Measurements from ENCODE around the gene CARMIL1.

Gene CARMIL1

GRCh38 chr6:25613415-25613814 is 334.2 kb downstream of the CARMIL1 start:
- DNase-seq (ENCODE audit: low read depth in 2 of 2) = no peak

- no peak for DNase-seq (ENCODE audit: low read depth in 2 of 2)
Measured at GRCh38 chr6:25614052-25614451, 334.9 kb downstream of the CARMIL1 start.

GRCh38 chr6:25615471-25615870 is 336.3 kb downstream of the CARMIL1 start:
- DNase-seq (ENCODE audit: low read depth in 2 of 2) = no peak

- DNase-seq (ENCODE audit: low read depth in 2 of 2) = no peak
Measured at GRCh38 chr6:25617997-25618396, 338.8 kb downstream of the CARMIL1 start.

- DNase-seq (ENCODE audit: low read depth in 2 of 2) = no peak
Measured at GRCh38 chr6:25619217-25619616, 340.0 kb downstream of the CARMIL1 start.

- no peak for DNase-seq (ENCODE audit: low read depth in 2 of 2)
Measured at GRCh38 chr6:25620391-25620790, 341.2 kb downstream of the CARMIL1 start.

GRCh38 chr6:25623065-25623464 is 343.9 kb downstream of the CARMIL1 start:
- DNase-seq (ENCODE audit: low read depth in 2 of 2) = no peak

GRCh38 chr6:25623879-25624278 is 344.7 kb downstream of the CARMIL1 start:
- no peak for DNase-seq (ENCODE audit: low read depth in 2 of 2)

GRCh38 chr6:25627001-25627400 is 347.8 kb downstream of the CARMIL1 start:
- DNase-seq (ENCODE audit: low read depth in 2 of 2) = no peak

GRCh38 chr6:25628471-25629197 is 349.5 kb downstream of the CARMIL1 start:
- no peak for DNase-seq (ENCODE audit: low read depth in 2 of 2)

- no peak for DNase-seq (ENCODE audit: low read depth in 2 of 2)
Measured at GRCh38 chr6:25629198-25629576, 350.0 kb downstream of the CARMIL1 start.

- no peak for DNase-seq (ENCODE audit: low read depth in 2 of 2)
Measured at GRCh38 chr6:25630508-25631278, 351.5 kb downstream of the CARMIL1 start.

- no peak for DNase-seq (ENCODE audit: low read depth in 2 of 2)
Measured at GRCh38 chr6:25635886-25636317, 356.7 kb downstream of the CARMIL1 start.

- no peak for DNase-seq (ENCODE audit: low read depth in 2 of 2)
Measured at GRCh38 chr6:25637211-25637610, 358.0 kb downstream of the CARMIL1 start.

- no peak for DNase-seq (ENCODE audit: low read depth in 2 of 2)
Measured at GRCh38 chr6:25637960-25638434, 358.8 kb downstream of the CARMIL1 start.

GRCh38 chr6:25639653-25640052 is 360.5 kb downstream of the CARMIL1 start:
- DNase-seq (ENCODE audit: low read depth in 2 of 2) = no peak

GRCh38 chr6:25640446-25640845 is 361.3 kb downstream of the CARMIL1 start:
- no peak for DNase-seq (ENCODE audit: low read depth in 2 of 2)

- DNase-seq (ENCODE audit: low read depth in 2 of 2) = no peak
Measured at GRCh38 chr6:25640891-25641290, 361.7 kb downstream of the CARMIL1 start.

- DNase-seq (ENCODE audit: low read depth in 2 of 2) = no peak
Measured at GRCh38 chr6:25641377-25641776, 362.2 kb downstream of the CARMIL1 start.

GRCh38 chr6:25641940-25642666 is 362.9 kb downstream of the CARMIL1 start:
- no peak for DNase-seq (ENCODE audit: low read depth in 2 of 2)

GRCh38 chr6:25642667-25643328 is 363.6 kb downstream of the CARMIL1 start:
- no peak for DNase-seq (ENCODE audit: low read depth in 2 of 2)

GRCh38 chr6:25645916-25646315 is 366.7 kb downstream of the CARMIL1 start:
- no peak for DNase-seq (ENCODE audit: low read depth in 2 of 2)
